Measurements from ENCODE around the gene SERPINA12.
"Not testable (repeated sequence)": the region's sequence is repeated elsewhere in the genome, so short reads cannot be mapped to it uniquely, and the experiment has no call there.

Gene SERPINA12

DNA sequence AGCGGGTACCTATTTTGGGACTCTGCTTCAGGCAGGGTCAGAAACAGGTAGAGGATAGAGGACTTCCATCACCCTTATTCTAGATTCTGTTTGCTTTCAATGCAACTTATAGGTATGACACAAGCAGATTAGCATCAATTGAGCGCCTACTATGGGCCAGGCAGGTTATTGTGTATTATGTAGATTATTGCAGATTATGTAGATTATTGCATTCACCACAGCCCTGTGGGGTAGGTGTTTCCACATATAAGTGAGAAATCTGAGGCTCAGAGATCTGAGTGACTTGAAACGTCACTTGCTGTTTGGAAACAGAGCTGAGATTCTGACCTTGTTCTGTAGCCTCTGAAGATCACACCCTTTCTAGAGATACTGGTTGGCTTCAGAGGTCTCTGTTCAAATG is 26.2 kb upstream of the SERPINA12 start:
- DNase-seq = no peak

DNA sequence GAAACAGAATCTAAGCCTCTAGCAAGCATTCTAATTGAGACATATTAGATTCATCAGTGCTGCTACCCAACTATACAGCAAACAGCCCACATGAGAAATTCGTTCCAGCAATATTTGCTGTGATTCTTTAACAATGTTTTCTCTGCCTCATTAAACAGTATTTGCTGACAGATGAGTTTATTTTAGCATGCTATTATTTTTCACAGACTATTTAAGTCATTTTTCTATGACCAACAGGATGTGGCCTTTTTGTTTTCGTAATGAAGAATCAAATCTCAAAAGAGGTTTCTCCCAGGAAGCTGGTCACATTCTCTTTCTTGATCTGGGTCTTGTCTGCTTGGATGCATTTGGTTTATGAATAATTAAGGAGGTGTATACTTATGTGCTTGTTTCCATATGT is 23.2 kb upstream of the SERPINA12 start:
- DNase-seq = no peak

DNA sequence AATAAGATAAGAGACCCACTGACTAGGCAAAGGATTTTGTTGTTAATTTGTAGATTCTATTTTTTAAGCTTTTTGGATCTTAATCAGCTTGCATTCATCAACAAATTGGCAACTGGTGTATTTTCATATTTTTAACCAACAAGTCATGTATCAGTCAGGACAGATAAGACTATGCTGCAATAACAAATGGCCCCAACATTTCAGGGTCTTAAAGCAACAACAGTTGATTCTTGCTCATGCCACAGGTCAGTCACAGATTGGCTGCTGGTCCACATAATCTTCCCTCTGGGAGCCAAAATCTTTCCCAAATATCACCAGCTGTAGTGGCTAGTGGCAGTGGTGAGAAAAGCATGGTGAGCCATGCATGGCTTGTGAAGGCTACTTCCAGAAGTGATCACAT is 21.9 kb upstream of the SERPINA12 start:
- no peak for DNase-seq

DNA sequence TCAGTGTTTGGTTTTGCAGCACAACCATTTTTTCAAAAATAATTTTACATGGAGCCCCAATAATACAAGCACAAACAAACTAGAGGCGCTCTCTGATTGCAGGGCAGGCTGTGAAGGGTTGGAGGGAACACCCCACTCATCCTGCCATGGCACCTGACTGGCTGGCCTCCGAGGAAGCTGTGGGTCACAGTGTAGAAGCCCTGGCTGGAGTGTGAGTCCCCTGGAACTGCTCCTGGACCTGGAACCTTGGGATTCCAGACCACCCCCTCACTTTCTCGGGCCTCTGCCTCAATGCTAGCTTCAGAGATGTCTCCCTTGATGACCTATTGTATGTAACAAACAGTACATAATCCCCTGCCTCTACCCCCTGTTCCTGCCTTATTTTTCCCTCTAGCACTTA is 14.8 kb upstream of the SERPINA12 start:
- no peak for DNase-seq

DNA sequence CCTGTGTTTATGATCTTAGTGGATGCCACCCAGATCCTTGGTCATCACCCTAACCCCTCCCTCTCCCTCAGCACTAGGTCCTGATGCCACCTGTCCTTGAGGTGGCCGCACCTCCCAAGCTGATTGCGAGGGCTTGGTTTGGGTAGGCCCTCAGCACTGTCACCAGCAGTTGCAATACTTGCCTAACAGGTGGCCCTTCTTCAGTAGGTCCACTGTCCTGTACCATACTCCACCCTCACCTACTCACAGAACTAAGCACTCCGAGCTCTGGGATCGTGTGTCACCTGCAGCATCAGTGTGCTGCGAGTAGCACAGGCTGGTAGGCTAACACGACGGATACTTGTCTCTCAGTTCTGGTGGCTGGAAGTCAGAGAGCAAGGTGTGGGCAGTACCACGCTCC is 14.0 kb upstream of the SERPINA12 start:
- DNase-seq = no peak

DNA sequence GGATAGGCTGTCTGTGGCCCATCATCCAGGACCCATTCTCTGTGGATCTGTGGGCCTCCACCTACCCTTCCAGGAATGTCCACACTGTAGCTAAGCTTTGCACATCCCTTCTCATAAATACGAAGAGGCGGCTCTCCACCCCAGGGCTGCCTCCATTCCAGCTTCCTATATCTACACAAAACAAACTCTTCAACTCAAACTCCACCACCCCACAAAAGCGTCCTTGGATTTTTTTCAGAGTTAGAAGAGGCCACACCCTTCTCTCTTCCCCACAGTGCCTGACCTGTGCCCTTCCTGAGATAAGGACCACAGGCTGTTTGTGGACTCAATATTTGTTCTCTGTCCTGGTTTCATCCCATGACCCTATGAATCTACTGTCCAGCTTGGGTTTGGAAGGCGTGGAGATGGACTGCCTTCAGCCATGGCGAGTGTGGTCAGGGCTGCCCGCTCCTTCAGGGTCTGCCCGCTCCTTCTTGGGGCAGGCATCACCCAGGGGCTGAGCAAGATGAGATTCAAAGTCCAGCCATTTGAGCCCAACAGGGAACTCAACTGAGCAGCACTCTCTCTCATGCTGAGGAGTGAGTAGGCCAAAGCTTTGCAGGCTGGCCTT is 13.0 kb upstream of the SERPINA12 start:
- no peak for DNase-seq

DNA sequence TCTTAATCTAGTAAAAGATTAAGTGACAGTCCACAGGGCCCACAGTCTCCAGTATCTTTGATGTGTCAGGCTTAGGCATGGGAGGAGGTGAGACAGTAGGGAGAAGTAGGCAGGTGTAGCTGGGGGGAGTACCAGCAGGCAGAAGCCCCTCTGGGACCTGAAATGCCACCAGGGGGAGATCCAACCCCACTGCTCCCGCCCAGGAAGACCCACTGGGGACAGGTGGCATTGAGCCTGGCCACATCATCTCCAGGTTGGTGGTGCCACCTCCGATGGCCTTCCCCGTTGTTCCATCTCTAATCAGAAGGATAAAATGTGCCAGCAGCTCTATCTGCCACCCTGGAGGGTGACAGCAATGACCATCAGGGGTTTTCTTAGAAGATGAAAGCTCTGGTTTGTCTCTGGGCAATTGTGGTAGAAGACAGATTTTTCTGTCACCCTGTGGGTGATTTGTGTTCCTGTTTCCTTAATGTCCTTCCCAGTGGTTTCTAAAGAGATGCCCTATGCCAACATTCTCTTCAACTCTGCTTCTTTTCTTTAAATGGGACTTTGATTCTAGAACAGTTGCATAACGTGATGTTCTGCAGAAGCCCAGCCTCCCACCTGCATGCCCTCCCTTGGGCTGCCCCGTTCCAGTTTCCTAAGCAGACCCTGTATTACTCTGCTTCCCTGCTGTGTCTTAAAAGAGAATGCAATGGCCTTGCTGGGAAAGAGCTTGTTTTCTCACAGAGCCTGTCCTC is 12.3 kb upstream of the SERPINA12 start:
- DNase-seq = no peak

DNA sequence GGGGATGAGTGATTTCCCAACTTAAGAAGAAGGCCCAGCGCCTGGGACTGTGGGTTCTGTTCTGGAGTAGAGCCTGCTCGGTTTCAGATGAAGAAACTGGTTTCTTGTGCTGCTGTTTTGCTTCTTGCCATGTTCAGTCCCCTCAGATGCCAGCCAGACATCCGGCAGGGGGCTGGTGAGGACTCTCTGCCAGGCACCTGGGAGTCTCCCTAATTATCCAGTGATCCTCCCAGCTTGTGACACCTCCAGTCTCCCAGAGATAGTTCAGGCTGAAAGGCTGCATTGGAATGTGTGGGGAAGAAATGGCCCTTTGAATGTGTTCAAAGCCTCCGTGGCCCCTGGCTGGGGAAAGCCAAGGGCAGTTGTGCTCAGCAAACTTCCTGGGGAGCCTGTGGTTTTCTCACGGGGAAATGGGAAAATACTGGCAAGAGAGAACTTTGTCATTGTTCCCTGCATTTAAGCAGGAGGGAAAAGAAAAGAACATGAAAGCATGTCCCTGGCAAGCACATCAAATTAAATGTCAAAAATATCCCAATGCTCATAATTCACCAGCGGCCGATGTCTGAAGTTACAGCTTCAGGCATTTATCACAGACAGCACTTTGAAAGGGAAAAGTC is 8.5 kb upstream of the SERPINA12 start:
- DNase-seq = no peak

DNA sequence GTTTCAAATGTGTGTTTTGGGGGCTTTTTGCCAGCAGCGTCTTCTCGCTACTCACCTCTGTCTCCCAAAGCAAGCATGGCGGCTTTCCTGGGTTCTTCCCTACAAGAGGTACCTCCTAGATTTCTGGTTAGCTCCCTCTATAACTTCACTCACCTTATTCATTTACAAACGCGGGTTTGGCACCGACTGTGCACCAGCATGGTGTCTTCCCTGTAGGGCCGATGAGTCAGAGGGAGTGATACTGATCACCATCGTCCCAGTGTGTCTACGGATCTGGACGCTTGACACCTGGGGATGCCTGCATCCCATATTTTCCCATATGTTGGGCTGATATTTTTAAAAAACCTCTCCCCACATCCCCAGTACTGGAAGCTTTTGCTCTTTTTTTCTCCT is 8.0 kb upstream of the SERPINA12 start:
- DNase-seq = no peak

DNA sequence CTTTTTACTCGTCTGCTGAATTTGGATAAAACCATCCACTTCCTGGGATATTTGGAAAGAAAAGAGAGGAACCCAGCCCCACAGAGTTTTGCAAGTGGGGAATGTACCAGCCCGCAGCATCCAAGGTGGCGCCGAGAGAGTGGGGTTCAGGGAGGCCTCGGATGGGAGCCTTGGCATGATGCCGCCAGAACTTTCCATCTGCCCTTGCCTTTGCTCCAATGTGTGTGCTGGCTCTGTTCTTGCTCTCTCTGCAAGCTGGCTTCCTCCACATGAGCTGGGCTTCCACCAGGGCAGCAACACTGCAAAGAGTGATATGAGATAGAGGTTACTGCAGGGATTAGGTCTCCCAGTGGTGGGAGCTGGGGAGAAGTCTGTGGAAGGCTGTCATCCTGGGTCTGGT is 6.6 kb upstream of the SERPINA12 start:
- DNase-seq = no peak

DNA sequence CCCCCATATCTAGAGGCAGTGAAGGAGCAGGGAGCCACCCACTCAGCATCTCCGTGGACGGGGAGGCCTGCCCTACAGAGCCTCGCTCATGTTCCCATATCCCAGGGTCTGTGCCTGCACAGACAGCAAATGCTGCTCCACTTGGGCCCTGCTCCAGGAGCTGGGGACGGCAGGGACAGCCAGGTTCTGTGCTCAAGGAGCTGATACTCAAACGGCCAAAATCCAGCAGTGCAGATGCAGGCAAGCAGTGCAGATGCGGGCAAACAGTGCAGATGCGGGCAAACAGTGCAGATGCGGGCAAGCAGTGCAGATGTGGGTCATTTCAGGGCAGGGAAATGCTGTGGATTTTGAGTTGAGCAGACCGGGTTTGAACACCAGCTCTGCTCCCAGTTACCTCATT is 6.2 kb upstream of the SERPINA12 start:
- DNase-seq = no peak

DNA sequence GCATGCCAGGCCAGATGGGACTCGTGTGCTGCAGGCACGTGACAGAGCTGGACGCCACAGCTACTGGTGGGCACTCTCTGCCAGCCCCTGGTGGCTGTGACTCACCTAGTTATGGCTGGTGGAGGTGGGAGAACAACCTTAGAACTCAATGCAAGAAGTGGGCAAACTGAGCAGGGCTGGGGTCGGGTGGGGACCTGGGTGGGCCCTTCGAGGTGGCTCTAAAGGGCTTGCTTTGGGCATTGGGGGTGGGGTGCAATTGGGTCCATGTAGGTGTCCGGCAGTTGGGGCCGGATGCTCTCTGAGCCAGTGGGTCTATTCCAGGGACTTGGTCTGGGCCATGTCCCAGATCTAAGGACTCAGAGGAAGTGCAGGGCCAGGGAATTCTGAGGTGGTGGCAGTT is 5.1 kb upstream of the SERPINA12 start:
- DNase-seq = no peak

DNA sequence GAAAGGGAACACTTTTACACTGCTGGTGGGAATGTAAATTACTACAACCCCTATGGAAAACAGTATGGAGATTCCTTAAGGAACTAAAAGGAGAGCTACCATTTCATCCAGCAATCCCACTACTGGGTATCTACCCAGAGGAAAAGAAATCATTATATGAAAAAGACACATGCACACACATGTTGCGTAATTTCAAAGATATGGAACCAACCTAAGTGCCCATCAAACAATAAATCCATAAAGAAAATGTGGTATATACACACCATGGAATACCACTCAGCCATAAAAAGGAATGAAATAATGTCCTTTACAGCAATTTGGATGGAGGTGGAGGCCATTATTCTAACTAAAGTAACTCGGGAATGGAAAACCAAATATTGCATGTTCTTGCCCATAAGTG is 1.2 kb upstream of the SERPINA12 start:
- DNase-seq = not testable (repeated sequence)

DNA sequence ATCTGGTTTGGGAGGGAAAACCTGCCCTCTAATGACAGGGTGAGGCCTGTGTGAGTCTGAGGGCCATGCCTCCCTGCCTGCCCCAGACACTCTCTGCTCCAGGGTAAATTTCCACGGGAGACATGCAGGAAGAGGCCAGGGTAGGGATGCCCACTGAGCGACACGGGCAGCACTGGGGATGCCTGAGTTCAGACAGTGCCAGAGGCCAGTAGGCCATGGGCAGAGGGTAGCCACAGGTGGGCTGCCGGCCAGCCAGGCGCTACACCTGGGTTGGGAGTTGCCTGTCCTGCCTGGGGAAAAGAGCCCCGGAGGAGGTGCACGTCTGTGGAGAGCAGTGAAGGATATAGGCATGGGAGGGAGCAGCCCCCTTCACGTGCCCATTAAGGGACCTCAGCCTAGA is 3.6 kb downstream of the SERPINA12 start:
- no peak for DNase-seq

DNA sequence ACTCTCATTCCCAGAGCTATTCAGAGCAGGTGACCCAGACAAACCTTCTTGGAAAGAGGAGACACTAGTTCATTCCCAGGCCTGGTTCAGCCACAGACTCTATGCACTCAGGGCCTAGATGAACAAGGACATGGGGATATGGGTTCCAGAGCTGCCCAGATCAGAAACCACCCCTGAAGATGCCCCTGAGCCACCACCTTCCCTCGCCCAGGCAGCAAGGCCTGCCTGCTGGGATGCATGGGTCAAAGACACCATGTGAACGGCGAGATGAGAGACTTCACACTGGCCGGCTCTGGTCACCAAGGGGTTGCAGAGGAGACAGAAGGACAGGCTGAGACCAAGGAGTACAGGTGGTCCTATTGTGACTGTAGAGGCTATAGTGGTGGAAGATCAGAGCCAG is 4.1 kb downstream of the SERPINA12 start:
- no peak for DNase-seq

DNA sequence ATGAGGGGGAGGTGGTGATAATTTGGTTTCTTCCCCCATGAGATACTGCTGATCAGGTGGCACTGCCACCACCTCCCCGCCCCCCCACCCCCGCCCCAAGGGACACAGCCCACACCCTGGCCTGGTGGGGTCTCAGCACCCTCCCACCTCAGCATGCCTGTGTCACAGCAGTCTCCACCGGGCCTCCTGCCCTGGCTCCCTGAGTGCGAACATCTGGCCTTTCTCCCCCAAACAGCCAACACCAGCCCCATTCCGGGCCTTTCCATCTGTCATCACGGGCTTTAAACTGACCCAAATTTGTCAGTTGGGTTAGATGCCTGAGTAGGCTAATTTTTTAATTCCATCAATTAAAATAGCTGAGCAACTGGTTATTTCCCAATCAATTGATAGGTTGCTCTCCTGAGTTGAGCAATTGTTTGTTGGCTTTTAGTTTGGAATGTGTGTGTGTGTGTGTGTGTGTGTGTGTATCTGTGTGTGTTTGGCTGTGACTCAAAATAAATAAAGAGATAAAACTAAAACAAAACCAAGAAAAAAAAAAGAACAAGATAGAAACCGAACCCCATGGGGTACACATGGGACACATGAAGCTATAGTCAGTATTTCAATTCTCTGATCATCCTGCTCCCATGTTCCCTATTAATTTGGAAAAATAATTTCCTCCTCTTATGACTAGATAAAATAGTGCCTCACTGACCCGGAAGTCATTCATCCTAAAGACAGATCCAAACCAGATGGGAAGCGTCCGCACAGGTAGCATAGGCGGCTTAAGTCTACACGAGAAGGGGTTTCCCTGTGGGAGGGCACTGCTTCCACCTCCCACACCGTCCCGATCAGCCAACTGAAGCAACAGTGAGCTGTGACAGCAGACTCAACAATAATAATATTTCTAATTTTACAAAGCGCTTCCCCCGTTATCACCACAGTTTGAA is 7.4 kb downstream of the SERPINA12 start:
- DNase-seq = no peak

DNA sequence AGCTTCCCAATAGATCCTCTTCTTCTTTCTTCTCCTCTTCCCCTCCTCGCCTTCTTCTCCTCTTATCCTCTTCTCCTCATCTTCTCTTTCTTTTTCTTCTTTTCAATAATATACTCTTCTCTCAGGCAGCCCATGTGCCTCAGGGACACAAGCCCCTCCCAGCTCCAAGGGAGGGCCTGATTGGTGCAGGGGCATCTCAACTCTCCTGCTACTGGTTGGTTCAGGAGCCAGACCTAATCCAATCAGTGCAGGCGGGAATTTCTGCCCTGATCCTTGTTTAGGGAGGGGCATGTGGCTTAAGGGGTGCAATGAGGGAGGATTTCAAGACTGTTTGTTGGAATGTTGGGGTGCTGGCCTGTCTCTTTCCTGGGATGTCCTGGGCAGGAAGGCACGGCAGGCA is 9.0 kb downstream of the SERPINA12 start:
- DNase-seq = no peak

DNA sequence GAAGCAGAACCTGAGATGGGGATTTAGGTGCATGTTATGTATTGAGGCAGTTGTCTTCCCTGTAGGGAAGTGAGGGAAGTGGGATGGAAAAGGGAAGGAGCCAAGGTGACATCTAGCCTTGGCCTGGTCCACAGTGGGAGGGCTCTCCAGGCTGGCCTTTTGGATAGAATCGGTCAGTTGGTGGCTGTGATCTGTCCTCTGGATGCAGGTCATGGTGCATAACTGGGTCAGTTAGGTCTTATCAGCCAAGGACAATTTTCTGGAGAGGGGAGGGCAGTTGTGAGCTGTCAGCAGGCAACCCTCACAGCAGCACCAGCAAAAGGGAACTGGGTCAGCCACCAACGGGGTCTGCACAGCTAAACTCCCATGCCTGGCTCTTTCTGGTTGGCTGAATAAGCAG is 9.6 kb downstream of the SERPINA12 start:
- no peak for DNase-seq

DNA sequence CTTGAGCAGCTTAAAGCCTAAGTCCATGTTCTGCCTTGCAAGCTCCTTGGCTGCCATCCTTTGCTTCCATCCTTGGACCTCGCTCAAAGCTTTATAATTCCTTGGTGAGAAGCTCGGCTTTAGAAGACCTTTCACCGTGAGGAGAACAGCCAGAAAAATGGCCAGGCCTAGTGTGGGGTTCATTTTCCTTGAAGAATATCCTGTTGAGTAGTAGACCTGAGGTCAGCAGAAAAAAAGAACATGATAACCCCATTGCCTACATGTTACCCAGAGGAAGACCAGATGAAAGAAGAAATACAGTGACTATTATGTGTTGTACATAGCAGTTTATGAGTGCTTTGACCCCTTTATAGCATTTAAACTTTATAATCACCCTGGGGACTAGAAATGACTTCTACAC is 11.1 kb downstream of the SERPINA12 start:
- no peak for DNase-seq

DNA sequence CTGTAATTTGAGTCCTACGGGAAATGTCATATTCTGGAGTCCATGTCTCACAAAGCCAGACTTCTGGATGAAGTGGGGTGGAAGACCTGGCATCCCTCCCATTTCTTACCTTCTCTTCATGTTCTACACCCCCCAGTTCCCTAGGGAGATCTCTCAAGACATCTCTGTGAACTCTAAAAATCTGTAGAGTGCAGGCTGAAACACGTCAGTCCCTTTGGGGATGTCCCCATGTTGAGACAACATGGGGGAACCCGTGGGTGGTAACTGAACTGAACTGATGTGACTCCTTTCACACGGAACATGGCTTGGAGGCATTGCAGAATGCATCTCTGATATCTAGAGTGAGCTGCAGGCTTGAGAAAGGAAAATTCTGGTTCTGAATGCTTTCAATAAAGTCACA is 15.2 kb downstream of the SERPINA12 start:
- no peak for DNase-seq

DNA sequence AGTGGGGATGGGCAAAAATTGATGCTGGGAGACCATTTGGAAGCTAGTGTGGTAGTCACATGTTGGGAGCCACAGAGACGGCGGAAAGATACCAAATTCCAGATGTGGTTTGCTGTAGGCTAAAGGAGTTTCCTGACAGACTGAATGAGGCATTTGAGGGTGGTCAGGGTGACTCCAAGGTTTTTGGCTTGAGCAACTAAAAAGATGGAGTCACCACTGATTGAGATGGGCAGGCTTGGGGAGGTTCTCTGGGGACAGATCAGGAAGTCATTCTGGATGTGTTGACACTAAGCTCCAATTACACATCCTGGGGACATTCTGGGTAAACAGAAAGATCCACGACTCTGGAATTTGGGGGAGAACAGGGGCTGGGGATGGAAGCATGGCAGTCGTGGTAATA is 17.8 kb downstream of the SERPINA12 start:
- DNase-seq = no peak

DNA sequence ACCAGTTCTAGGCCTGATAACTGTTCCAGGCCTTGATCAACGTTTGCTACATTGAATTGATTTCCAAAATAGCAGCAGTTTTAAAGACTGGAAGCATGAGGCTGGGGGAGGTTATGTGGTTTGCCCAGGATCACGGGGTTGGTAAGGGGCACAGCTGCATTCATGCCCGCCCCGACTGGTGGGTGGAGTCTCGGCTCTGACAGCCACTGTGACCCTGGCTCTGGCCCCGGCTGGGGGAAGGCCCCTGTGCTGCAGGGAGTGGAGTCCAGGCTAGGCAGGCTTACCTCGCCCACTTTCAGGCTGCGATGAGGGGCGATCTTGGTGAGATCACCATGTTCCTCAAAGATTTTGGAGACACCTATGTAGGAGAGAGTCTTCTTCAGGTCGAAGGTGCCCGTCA is 19.9 kb downstream of the SERPINA12 start:
- DNase-seq = no peak

DNA sequence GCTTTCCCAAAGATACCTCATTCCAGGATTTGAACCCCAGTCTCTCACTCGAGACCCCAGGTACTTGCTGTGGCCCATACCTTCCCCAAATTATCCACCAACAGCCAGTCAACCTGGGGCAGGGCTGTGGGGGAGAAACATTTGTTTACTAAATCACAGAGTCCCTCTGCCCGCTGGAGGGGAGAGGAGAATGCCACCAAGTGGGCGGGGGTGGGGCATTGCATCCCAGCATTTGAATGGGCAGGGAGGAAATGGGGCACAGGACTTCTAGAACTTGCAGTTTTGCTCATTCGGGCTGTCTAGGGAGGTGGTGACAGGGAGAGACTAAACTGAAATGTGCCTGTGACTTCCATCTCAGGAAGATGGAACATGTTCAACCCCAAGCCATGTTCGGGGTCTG is 22.4 kb downstream of the SERPINA12 start:
- DNase-seq = no peak

Data from cortex of kidney (tissue), 1 donor.